GM21526 (cell line): ENCODE measurements around the gene COLEC11.
"Not testable (repeated sequence)": the region's sequence is repeated elsewhere in the genome, so short reads cannot be mapped to it uniquely, and the experiment has no call there.

Experiments
- ATAC-seq: cut with Tn5 transposase; IDR thresholded peaks from one replicate; pipeline ENCODE4 v1.9.1; 2021; ENCODE audit warnings: moderate library complexity; ENCODE audit not compliant: unreplicated experiment, low FRiP score

COLEC11 gene

GRCh38 chr2:3619661-3620060, 24.7 kb downstream of the COLEC11 start:
- ATAC-seq: not testable (repeated sequence)

GRCh38 chr2:3620834-3621233, 25.9 kb downstream of the COLEC11 start:
- ATAC-seq: no peak

- ATAC-seq: no peak
These were observed 28.1 kb downstream of the COLEC11 start for GRCh38 chr2:3622967-3623366.

DNA sequence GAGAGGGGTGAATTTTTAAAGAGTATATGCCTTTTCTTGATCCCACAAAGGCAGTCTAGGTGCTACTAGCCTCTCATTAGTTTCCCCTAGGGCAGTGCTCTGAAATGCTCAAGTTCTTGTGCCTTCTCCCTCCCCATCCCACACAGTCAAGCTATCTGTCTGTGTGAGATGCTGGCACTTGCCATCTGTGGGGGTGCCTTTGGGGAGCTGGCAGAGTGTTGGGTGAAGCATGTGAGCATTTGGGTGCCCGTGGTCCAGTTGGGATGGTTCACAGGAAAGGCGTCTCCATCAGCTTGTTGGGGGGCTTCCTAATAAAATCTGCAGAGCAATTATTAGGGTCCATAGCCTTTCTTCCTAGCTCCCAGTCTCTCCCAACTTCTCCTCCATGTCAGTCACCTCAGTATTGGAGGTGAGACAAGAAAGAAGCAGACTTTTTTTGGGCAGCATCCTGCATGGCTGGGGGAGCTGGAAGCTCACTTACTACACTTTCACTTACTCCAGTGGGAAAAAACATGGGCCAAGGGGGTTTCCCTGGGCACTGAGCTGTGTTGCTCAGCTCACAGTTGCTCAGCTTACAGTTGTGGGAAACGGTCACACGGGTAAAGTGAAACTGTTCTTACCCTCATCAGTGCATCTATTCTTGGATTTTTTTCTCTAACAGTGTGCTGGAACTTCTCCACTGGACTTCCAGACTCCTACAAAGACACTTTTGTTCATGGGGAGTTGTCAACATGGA, 29.3 kb downstream of the COLEC11 start:
- ATAC-seq: no peak

DNA sequence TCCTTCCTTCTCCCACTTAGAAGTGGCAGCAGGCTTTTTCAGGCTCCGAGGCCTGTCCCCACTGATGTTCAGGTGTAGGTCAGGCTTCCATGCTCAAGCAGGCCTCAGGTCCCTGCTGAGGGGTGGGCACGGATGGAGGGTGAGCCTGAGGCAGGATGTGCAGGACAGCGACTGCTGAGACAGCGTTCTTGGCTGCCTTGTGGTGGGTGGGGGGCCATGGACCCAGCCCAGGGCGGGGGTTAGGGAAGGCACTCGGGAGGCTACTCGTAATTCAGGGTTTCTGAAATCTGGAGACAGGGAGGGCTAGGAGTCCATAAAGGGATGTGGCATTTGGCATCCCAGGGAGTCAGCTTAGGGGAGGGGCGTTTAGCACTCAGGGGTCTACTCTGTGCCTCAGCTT, 30.3 kb downstream of the COLEC11 start:
- no peak for ATAC-seq

- no peak for ATAC-seq
These were observed 31.4 kb downstream of the COLEC11 start for GRCh38 chr2:3626118-3626811.

DNA sequence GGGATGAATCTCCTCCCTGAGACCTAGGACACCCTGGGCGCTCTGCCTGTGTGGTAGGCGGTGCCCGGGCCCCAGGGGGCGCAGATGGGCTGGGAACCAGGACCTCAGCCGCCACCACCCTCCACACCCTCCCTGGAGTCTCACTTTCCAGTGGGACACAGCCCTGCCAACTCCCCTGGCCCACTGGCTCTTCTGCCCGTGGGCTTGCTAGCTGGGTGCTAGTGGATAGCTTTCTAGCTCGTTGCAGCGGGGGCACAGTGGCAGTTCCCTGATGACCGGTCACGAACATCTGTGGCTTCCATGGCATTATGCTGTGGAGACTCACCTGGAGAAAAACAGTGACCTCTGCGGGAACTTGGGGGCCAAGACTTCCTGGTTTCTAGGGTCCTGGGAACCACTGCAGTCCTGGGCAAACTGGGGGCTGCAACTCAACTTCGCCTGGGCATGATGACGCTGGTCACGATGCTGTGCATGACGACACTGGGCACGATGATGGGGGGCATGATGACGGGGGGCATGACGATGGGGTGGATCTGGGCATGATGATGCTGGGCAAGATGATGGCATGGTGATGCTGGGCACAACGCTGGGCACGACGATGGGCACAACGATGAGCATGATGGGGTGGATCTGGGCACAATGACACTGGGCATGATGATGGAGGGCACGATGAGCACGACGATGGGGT, 32.0 kb downstream of the COLEC11 start:
- no peak for ATAC-seq

DNA sequence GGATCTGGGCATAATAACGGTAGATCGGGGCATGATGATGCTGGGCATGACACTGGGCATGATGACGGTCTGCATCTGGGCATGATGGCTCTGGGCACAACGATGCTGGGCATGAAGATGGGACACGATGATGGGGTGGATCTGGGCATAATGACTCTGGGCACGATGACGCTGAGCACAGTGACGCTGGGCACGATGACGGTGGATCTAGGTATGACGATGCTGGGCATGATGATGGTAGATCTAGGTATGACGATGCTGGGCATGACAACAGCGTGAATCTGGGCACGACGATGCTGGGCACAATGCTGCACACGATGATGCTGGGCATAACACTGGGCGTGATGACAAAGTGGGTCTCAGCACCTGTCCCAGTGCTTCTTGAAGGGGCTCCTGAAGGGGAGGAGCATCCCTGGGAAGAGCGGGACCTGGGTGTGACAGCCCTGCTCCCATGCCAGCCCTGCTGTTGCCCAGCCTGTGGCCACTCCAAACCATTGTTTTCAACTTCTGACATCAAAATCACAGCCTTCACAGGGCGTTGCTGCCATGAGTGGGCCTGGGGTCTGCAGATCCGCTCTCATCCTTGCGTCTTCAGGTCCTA, 32.7 kb downstream of the COLEC11 start:
- no peak for ATAC-seq

DNA sequence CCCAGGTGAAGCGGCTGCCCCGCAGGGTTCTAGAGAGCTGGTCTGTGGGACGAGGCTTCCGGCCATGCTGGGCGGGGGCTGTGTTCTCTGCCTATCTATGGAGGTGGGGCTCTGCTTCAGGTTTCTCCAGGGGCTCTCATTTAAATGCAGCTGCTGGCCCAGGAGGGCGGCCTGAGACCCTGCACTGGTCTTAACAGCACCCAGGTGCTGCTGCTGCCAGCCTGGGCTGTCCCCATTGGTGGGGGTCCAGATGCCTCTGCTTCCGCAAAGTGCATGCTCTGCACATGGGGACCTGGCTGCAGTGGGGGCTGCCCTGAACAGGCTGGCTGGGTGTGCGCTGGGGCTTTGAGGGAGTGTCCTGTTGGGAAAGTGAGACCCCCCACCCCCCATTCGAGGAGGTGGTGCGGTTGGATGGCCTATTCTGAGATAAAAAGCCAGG, 33.3 kb downstream of the COLEC11 start:
- no peak for ATAC-seq

DNA sequence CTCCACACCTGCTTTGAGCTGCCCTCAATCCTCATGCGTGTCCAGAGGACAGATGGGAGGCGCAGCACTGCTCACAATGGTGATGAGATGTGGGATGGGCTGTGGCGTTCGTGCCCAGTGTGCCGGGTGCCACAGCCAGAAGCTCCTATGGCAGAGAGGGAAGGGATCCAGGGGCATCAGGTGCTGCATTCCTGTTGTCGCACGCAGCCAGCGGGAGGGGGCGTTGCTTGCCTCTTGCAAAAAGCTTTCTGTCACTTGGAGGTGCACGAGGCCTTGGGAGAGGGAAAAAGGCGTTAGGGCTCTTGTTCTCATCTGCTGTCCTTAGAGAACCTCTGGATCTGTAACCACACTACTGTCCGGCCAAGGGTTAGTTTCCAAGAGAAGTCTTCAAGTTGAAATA, 33.9 kb downstream of the COLEC11 start:
- ATAC-seq: no peak

- ATAC-seq: no peak
These were observed 35.7 kb downstream of the COLEC11 start for GRCh38 chr2:3630631-3631030.

DNA sequence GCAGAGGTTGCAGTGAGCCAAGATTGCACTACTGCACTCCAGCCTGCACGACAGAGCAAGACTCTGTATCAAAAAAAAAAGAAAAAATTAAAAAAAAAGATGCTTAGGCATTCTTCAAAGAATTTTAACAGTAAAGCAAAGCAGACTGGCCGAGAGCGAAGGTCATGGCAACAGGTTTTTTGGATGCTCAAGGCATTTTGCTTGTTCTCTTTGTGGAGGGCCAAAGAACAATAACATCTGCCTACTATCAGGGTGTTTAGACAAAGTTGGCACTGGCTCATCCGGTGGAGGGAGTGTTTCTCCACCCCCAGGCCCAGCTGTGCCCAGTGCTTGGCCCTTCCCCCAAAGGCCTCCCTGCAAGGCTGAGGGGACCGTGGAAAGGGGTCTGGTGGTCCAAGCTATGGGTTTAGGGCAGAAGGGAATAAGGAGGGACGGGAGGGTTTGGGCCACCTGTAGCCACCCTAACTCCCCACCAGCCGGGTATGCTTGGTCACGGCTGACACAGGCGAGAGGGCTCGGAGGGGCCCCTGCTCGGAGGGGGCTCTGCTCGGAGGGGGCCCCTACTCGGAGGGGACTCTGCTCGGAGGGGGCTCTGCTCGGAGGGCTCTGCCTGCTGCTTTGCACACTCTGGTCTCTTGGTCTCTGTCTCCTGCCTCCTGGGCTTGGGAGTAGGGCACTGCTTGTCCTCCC, 36.4 kb downstream of the COLEC11 start:
- no peak for ATAC-seq

DNA sequence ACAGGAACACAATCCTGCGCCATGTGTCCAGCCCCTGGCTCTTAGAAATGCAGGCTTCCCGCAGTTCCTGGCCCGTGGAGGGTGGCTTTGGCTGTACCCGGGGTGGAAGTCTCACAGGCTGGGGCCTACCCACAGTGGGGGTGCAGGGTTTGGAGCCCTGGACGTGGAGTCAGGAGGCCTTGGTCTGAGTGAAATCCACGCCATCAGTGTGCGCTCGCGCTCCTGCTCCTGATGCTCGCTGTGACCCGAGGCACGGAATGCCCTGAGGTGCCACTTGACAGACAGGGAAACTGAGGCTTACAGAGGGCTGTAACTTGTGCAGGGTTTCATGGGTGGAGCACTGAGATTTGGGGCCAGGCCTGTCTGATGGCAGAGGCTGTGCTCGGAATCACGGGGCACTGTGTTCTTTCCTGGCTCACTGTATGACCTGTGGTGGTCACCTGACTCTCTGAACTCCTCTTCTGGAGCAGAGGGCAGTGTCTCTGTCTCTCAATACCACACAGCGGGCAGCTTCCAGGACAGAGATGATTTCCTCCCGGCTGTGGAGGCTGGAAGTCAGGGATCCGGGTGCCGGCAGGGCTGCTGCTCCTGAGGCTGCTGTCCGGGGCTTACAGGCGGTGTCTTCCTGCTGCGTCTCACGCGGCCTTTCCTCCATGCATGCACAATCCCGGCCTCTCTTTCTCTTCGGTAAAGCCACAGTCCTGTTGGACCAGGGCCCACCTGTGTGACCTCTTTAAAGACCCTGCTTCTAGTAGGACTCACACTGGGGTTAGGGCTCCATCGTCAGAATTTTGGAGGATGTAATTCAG, 37.1 kb downstream of the COLEC11 start:
- no peak for ATAC-seq

GRCh38 chr2:3633089-3633981, 38.4 kb downstream of the COLEC11 start:
- ATAC-seq: no peak

DNA sequence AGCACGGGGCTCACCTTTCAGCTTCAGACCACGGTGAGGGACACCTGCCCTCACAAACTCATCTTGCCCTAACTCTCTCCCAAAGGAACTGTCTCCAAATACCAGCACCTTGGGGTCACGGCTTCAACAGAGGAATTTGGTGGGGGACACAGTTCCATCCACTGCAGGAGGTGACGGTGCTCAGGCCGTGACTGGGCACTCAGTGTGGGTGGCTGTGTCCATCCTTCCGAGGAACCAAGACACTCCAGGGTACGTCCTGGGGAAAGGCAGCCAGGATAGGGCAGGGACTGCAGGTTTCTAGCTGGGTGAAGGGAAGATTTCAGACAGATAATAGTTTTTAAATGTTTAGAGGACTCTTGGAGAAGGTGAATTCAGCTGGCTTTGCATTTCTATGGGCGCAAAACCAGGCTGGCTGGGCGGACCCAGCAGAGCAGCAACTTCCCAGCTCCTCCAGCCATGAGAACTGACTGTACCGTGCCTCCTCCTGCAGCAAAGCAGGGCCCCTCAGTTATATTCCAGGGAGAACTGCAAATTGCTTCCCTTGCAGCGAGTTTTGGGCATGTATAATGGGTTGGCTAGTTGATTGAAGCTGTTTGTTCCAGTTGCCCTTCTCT, 39.2 kb downstream of the COLEC11 start:
- ATAC-seq: no peak

DNA sequence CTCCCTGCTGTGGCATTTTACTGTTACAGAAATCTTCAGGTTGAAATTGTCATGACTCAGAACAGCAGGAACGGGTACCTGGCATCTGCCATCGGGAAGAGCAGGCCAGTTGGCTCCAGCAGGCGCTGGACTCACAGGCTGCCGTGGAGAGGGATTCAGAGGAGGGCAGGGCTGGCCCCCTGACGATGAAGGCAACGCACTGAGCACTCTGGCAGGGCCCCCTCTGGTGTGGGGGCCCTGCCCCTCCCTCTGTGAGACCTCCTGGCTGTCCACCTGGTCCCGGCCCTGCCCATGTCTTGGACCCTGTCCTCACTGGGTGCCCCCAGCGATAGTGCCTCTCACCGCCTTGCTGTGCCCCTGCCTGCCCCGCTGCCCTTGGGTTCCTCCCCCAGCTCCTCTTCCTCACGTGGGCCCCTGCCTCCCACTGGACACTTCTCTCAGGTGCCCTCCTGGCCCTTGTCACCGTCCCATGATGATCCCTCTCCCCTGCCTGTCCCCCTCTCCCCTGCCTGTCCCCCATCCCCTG, 39.7 kb downstream of the COLEC11 start:
- ATAC-seq: no peak

- no peak for ATAC-seq
These were observed 40.5 kb downstream of the COLEC11 start for GRCh38 chr2:3635171-3635974.
